ENCODE data around the gene GPR39. TPM values are rescaled to one million over a fixed set of nuclear protein-coding genes. Genes with fewer than 3 reads are reported as not detected.

Gene GPR39
- total RNA-seq, 4 donors from 2014 or later: 9.1 to 38.5 (median 25.9) TPM

- Histone ChIP-seq H3K27ac (no peak overlapping the region), H3K4me1 (no peaks in the 10 kb centered on the region), H3K4me3 (no peak overlapping the region), H3K36me3 (no peaks in the 10 kb centered on the region), H3K9me3 (no peaks in the 10 kb centered on the region), H3K27me3 (no peaks in the 10 kb centered on the region)
- no peak for DNase-seq
- TF ChIP-seq POLR2A (IDR thresholded peaks at IDR 0.05): no peak
- TF ChIP-seq, protein P1, sequence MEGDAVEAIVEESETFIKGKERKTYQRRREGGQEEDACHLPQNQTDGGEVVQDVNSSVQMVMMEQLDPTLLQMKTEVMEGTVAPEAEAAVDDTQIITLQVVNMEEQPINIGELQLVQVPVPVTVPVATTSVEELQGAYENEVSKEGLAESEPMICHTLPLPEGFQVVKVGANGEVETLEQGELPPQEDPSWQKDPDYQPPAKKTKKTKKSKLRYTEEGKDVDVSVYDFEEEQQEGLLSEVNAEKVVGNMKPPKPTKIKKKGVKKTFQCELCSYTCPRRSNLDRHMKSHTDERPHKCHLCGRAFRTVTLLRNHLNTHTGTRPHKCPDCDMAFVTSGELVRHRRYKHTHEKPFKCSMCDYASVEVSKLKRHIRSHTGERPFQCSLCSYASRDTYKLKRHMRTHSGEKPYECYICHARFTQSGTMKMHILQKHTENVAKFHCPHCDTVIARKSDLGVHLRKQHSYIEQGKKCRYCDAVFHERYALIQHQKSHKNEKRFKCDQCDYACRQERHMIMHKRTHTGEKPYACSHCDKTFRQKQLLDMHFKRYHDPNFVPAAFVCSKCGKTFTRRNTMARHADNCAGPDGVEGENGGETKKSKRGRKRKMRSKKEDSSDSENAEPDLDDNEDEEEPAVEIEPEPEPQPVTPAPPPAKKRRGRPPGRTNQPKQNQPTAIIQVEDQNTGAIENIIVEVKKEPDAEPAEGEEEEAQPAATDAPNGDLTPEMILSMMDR (IDR thresholded peaks at IDR 0.05): no peak
These were observed 191.7 kb downstream of the GPR39 start for GRCh38 chr2:132608311-132608710.

DNA sequence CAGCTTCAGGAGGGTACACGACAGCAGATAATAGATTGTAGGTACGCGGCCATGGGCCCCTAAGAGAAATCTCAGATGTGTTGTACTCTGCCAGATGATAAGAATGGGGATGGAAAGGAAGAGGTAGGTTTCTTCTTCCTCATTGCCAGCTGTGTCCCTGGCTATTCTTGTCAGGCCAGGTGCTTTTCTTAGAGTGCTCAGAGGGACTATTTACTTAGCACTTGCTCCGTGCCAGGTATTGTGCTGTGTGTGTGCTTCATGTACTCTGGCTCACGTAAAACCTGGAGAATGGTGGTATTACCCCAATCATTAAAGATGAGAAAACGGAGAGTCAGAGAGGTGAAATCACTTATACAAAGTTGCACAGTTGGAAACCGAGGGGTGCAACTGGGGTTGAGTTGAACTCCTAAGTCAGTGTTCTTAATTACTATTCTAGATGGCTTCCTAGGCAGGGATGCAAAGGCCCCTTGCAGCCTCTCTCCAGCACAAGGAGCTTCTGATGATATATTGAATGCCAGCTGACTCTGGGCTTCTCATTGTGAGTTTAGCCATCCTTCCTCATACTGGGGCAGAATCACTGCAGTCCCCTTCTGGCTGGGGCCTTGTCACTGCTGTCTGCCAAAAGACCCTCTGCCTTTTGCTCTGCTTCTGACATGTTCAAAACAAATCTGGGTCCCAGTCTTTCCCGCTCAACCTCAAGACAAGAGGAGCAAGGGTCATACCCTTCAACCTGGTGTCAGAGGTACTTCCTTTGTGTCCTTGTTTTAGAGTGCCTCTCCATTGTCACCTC lies 192.7 kb downstream of the GPR39 start:
- no peak overlapping the region for H3K4me3 ChIP-seq
- TF ChIP-seq POLR2A (IDR thresholded peaks at IDR 0.05): no peak
- TF ChIP-seq, protein P1 (IDR thresholded peaks at IDR 0.05): no peak
- no peaks in the 10 kb centered on the region for H3K27me3 ChIP-seq
- no peaks in the 10 kb centered on the region for H3K36me3 ChIP-seq
- no peaks in the 10 kb centered on the region for H3K9me3 ChIP-seq
- no peak for DNase-seq
- no peak overlapping the region for H3K27ac ChIP-seq
- H3K4me1 ChIP-seq: no peaks in the 10 kb centered on the region

DNA sequence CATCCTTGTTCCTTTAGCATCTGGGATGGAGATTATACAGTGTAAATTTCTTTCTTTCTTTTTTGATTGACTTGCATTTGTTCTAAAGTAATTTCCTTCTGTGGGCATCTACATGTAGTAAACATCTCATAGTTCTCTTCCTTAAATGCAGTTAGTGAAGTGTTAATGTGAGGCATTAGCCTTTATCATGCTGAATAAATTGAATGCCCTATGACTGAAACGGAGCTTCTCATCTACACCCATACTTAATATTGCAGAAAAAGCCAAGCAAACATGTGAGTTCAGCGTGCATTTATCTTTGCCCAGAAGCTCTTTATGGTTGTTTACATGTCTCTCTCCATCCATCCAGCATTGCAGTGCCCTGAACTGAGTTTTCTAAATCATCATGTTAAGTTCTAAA lies 195.1 kb downstream of the GPR39 start:
- no peak overlapping the region for H3K27ac ChIP-seq
- H3K4me1 ChIP-seq: no peaks in the 10 kb centered on the region
- H3K4me3 ChIP-seq: no peak overlapping the region
- no peaks in the 10 kb centered on the region for H3K9me3 ChIP-seq
- no peak for TF ChIP-seq POLR2A (IDR thresholded peaks at IDR 0.05)
- TF ChIP-seq, protein P1 (IDR thresholded peaks at IDR 0.05): no peak
- DNase-seq: no peak
- H3K36me3 ChIP-seq: no peaks in the 10 kb centered on the region
- no peaks in the 10 kb centered on the region for H3K27me3 ChIP-seq

GRCh38 chr2:132615329-132616085 lies 198.9 kb downstream of the GPR39 start:
- Histone ChIP-seq H3K4me1 (no peaks in the 10 kb centered on the region), H3K27ac (no peak overlapping the region), H3K4me3 (no peak overlapping the region), H3K27me3 (no peaks in the 10 kb centered on the region), H3K36me3 (no peaks in the 10 kb centered on the region), H3K9me3 (no peaks in the 10 kb centered on the region)
- no peak for TF ChIP-seq POLR2A (IDR thresholded peaks at IDR 0.05)
- TF ChIP-seq, protein P1 (IDR thresholded peaks at IDR 0.05): no peak
- DNase-seq: no peak

GRCh38 chr2:132617989-132618388 lies 201.4 kb downstream of the GPR39 start:
- Histone ChIP-seq H3K27me3 (no peaks in the 10 kb centered on the region), H3K36me3 (no peaks in the 10 kb centered on the region), H3K4me1 (no peaks in the 10 kb centered on the region), H3K27ac (no peak overlapping the region), H3K9me3 (no peaks in the 10 kb centered on the region), H3K4me3 (no peak overlapping the region)
- TF ChIP-seq, protein P1 (IDR thresholded peaks at IDR 0.05): no peak
- no peak for TF ChIP-seq POLR2A (IDR thresholded peaks at IDR 0.05)
- DNase-seq: no peak

Data from Peyer's patch (tissue), 4 donors.